SK-N-SH treated with all-trans-retinoic acid at 6 μM for 48 hours (cell line): ENCODE data around the gene HDDC2.

Experiments used
- ATAC-seq: fragments of 200-7000 bp; cut with Tn5 transposase; 3 replicates; pipeline ENCODE4 v1.9.1; 2020; ENCODE audit warnings: mild to moderate bottlenecking, moderate library complexity
- ARNTL ChIP-seq: fragments of 450-650 bp; formaldehyde crosslinking; IDR thresholded peaks from 2 replicates; pipeline ENCODE4 v1.5.0; 2020; ENCODE audit warnings: low read depth, mild to moderate bottlenecking, moderate library complexity, borderline replicate concordance
- ESRRG ChIP-seq: fragments of 250-450 bp; sonication (Bioruptor Pico); IDR thresholded peaks from 2 replicates; pipeline ENCODE4 v1.6.1; 2021; ENCODE audit warnings: mild to moderate bottlenecking
- GLIS3 ChIP-seq: fragments of 250-450 bp; sonication (Bioruptor Pico); IDR thresholded peaks from 2 replicates; pipeline ENCODE4 v1.5.0; 2020; ENCODE audit warnings: mild to moderate bottlenecking, moderate library complexity
- ISL1 ChIP-seq: fragments of 250-450 bp; sonication (Bioruptor Pico); IDR thresholded peaks from 2 replicates; pipeline ENCODE4 v2.1.2; 2022; ENCODE audit warnings: mild to moderate bottlenecking, moderate library complexity
- OSR1 ChIP-seq: fragments of 250-450 bp; sonication (Bioruptor Pico); IDR thresholded peaks from 2 replicates; pipeline ENCODE4 v1.8.0; 2022; ENCODE audit warnings: moderate library complexity, mild to moderate bottlenecking, inconsistent platforms
- PPARA ChIP-seq: fragments of 250-450 bp; sonication (Bioruptor Pico); IDR thresholded peaks from 2 replicates; pipeline ENCODE4 v1.5.0; 2020; ENCODE audit warnings: mild to moderate bottlenecking, borderline replicate concordance
- RARB ChIP-seq: fragments of 250-450 bp; sonication (Bioruptor Pico); IDR thresholded peaks from 2 replicates; pipeline ENCODE4 v1.8.0; 2021; ENCODE audit warnings: mild to moderate bottlenecking, moderate library complexity
- SNAI2 ChIP-seq: fragments of 250-450 bp; sonication (Bioruptor Pico); IDR thresholded peaks from 2 replicates; pipeline ENCODE4 v1.5.0; 2020; ENCODE audit warnings: mild to moderate bottlenecking, moderate library complexity
- TCF4 ChIP-seq: fragments of 250-450 bp; sonication (Bioruptor Pico); IDR thresholded peaks from 2 replicates; pipeline ENCODE4 v1.8.0; 2021; ENCODE audit warnings: mild to moderate bottlenecking, moderate library complexity, borderline replicate concordance
- TOX ChIP-seq: fragments of 250-450 bp; sonication (Bioruptor Pico); IDR thresholded peaks from 2 replicates; pipeline ENCODE4 v1.8.0; 2021; ENCODE audit warnings: mild to moderate bottlenecking, moderate library complexity, borderline replicate concordance
- ZC3H10 ChIP-seq: fragments of 250-450 bp; sonication (Bioruptor Pico); IDR thresholded peaks from 2 replicates; pipeline ENCODE4 v1.5.1; 2021; ENCODE audit warnings: mild to moderate bottlenecking, moderate library complexity
- ZFP3 ChIP-seq: fragments of 250-450 bp; sonication (Bioruptor Pico); IDR thresholded peaks from 2 replicates; pipeline ENCODE4 v1.5.0; 2020; ENCODE audit warnings: mild to moderate bottlenecking, moderate library complexity
- ZFP30 ChIP-seq: fragments of 450-650 bp; formaldehyde crosslinking; IDR thresholded peaks from 2 replicates; pipeline ENCODE4 v1.5.0; 2022; ENCODE audit warnings: mild to moderate bottlenecking, moderate library complexity
- ZNF565 ChIP-seq: fragments of 450-650 bp; formaldehyde crosslinking; conservative IDR thresholded peaks from 2 replicates; pipeline ENCODE4 v1.5.0; 2020; ENCODE audit warnings: low read depth, mild to moderate bottlenecking, moderate library complexity
- ZNF70 ChIP-seq: fragments of 450-650 bp; formaldehyde crosslinking; IDR thresholded peaks from 2 replicates; pipeline ENCODE4 v1.5.0; 2020; ENCODE audit warnings: mild to moderate bottlenecking, moderate library complexity
- ZNF8 ChIP-seq: fragments of 450-650 bp; formaldehyde crosslinking; IDR thresholded peaks from 2 replicates; pipeline ENCODE4 v1.5.0; 2020; ENCODE audit warnings: mild to moderate bottlenecking, moderate library complexity
- TF ChIP-seq, protein P1 (sequence below): fragments of 250-450 bp; sonication (Bioruptor Pico); IDR thresholded peaks from 2 replicates; pipeline ENCODE4 v1.8.0; 2021; ENCODE audit warnings: low read depth, mild to moderate bottlenecking, moderate library complexity, borderline replicate concordance
- TF ChIP-seq, protein P2 (sequence below): fragments of 250-450 bp; sonication (Bioruptor Pico); IDR thresholded peaks from 2 replicates; pipeline ENCODE4 v1.5.1; 2020; ENCODE audit warnings: low read depth, mild to moderate bottlenecking, moderate library complexity
- TF ChIP-seq, protein P3 (sequence below): fragments of 250-450 bp; sonication (Bioruptor Pico); IDR thresholded peaks from 2 replicates; pipeline ENCODE4 v1.5.1; 2021; ENCODE audit warnings: mild to moderate bottlenecking, moderate library complexity
- TF ChIP-seq, protein P4 (sequence below): fragments of 250-450 bp; sonication (Bioruptor Pico); IDR thresholded peaks from 2 replicates; pipeline ENCODE4 v1.8.0; 2020; ENCODE audit warnings: mild to moderate bottlenecking, moderate library complexity, borderline replicate concordance
- TF ChIP-seq, protein P5 (sequence below): fragments of 250-450 bp; sonication (Bioruptor Pico); IDR thresholded peaks from 2 replicates; pipeline ENCODE4 v1.5.0; 2020; ENCODE audit warnings: mild to moderate bottlenecking, moderate library complexity

The HDDC2 gene

DNA sequence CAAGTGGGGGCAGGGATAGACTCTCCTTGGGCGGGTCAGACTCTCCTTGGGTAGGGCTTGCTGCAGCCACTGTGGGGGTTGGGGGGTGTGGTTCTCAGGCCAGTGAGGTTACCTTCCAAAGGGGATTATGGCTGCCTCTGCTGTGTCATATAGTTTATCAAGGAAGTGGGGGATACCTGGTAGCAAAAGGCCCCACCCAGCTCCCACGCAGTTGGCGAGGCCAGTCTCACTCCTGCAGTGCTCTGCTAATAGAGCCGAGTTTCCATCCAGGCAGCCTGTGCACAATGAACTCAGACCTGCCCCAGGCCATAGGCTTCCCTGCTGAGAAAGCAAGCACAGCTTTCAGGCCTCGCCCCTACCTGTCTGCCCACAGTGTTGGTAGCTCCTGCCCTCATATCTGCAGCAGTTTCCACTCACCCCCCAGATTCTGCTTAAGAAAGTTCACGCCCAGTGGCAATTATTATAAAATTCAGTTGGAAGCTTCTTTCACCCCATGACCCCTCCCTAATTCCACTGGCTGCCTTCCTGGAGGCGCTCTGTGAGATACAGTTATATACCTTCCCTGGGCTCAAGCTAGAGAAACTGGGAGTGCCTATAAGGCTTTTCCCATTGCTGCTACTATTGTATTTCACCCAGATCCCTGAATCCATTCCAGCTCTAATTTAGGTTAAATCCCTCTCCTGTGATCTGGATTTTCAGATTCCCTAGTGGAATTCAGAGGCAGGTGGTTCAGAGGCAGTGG is 56.1 kb downstream of the HDDC2 start:
- TF ChIP-seq ZNF70 (no peak), ZNF565 (no peak), OSR1 (no peak), PPARA (CRISPR knock-in tag) (no peak), ZNF8 (CRISPR knock-in tag) (no peak), TOX (no peak), RARB (CRISPR knock-in tag) (no peak)
- TF ChIP-seq, protein P1, sequence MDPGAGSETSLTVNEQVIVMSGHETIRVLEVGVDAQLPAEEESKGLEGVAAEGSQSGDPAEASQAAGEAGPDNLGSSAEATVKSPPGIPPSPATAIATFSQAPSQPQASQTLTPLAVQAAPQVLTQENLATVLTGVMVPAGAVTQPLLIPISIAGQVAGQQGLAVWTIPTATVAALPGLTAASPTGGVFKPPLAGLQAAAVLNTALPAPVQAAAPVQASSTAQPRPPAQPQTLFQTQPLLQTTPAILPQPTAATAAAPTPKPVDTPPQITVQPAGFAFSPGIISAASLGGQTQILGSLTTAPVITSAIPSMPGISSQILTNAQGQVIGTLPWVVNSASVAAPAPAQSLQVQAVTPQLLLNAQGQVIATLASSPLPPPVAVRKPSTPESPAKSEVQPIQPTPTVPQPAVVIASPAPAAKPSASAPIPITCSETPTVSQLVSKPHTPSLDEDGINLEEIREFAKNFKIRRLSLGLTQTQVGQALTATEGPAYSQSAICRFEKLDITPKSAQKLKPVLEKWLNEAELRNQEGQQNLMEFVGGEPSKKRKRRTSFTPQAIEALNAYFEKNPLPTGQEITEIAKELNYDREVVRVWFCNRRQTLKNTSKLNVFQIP (CRISPR knock-in tag), result no peak
- TF ChIP-seq, protein P2, sequence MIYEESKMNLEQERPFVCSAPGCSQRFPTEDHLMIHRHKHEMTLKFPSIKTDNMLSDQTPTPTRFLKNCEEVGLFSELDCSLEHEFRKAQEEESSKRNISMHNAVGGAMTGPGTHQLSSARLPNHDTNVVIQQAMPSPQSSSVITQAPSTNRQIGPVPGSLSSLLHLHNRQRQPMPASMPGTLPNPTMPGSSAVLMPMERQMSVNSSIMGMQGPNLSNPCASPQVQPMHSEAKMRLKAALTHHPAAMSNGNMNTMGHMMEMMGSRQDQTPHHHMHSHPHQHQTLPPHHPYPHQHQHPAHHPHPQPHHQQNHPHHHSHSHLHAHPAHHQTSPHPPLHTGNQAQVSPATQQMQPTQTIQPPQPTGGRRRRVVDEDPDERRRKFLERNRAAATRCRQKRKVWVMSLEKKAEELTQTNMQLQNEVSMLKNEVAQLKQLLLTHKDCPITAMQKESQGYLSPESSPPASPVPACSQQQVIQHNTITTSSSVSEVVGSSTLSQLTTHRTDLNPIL, result no peak
- ATAC-seq, result no peak

DNA sequence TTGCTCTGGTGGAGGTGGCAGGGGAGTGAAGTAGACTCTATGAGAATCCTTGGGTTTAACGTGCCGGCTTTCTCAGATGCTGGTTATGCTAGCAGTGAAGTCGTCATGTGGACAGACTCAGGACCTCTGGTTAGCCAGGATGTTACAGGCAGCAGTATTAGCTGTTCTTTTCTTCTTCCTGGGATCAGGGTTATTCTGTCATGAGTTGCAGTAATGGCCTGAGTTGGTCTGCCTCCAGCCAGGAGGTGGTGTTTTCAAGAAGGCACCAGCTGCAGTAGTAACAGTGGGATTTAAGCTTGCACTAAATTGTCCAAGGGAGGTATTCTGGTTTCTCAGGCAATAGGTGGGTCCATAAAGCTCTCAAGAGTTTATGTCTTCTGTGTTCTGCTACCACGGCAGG is 56.7 kb downstream of the HDDC2 start:
- TF ChIP-seq ZFP3 (CRISPR knock-in tag) (no peak), SNAI2 (CRISPR knock-in tag) (no peak), OSR1 (no peak), PPARA (CRISPR knock-in tag) (no peak), ESRRG (CRISPR knock-in tag) (no peak), ZNF565 (no peak), ZNF8 (CRISPR knock-in tag) (no peak), TCF4 (CRISPR knock-in tag) (no peak), ARNTL (CRISPR knock-in tag) (no peak), GLIS3 (CRISPR knock-in tag) (no peak), ZNF70 (no peak), RARB (CRISPR knock-in tag) (no peak), ZFP30 (CRISPR knock-in tag) (no peak), ZC3H10 (CRISPR knock-in tag) (no peak), ISL1 (no peak)
- TF ChIP-seq, protein P1 (CRISPR knock-in tag), result no peak
- TF ChIP-seq, protein P3, sequence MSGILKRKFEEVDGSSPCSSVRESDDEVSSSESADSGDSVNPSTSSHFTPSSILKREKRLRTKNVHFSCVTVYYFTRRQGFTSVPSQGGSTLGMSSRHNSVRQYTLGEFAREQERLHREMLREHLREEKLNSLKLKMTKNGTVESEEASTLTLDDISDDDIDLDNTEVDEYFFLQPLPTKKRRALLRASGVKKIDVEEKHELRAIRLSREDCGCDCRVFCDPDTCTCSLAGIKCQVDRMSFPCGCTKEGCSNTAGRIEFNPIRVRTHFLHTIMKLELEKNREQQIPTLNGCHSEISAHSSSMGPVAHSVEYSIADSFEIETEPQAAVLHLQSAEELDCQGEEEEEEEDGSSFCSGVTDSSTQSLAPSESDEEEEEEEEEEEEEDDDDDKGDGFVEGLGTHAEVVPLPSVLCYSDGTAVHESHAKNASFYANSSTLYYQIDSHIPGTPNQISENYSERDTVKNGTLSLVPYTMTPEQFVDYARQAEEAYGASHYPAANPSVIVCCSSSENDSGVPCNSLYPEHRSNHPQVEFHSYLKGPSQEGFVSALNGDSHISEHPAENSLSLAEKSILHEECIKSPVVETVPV (CRISPR knock-in tag), result no peak
- TF ChIP-seq, protein P4, sequence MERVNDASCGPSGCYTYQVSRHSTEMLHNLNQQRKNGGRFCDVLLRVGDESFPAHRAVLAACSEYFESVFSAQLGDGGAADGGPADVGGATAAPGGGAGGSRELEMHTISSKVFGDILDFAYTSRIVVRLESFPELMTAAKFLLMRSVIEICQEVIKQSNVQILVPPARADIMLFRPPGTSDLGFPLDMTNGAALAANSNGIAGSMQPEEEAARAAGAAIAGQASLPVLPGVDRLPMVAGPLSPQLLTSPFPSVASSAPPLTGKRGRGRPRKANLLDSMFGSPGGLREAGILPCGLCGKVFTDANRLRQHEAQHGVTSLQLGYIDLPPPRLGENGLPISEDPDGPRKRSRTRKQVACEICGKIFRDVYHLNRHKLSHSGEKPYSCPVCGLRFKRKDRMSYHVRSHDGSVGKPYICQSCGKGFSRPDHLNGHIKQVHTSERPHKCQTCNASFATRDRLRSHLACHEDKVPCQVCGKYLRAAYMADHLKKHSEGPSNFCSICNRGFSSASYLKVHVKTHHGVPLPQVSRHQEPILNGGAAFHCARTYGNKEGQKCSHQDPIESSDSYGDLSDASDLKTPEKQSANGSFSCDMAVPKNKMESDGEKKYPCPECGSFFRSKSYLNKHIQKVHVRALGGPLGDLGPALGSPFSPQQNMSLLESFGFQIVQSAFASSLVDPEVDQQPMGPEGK, result no peak
- TF ChIP-seq, protein P5, sequence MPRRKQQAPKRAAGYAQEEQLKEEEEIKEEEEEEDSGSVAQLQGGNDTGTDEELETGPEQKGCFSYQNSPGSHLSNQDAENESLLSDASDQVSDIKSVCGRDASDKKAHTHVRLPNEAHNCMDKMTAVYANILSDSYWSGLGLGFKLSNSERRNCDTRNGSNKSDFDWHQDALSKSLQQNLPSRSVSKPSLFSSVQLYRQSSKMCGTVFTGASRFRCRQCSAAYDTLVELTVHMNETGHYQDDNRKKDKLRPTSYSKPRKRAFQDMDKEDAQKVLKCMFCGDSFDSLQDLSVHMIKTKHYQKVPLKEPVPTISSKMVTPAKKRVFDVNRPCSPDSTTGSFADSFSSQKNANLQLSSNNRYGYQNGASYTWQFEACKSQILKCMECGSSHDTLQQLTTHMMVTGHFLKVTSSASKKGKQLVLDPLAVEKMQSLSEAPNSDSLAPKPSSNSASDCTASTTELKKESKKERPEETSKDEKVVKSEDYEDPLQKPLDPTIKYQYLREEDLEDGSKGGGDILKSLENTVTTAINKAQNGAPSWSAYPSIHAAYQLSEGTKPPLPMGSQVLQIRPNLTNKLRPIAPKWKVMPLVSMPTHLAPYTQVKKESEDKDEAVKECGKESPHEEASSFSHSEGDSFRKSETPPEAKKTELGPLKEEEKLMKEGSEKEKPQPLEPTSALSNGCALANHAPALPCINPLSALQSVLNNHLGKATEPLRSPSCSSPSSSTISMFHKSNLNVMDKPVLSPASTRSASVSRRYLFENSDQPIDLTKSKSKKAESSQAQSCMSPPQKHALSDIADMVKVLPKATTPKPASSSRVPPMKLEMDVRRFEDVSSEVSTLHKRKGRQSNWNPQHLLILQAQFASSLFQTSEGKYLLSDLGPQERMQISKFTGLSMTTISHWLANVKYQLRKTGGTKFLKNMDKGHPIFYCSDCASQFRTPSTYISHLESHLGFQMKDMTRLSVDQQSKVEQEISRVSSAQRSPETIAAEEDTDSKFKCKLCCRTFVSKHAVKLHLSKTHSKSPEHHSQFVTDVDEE, result no peak
- ATAC-seq, result no peak
